HepG2 (cell line): Measurements from ENCODE around the gene RCOR1. TPM values are rescaled to one million over a fixed set of nuclear protein-coding genes. Genes with fewer than 3 reads are reported as not detected.
A peak's percentile ranks its signal among the peaks of the same experiment; 100 is the strongest.

Experiments used
- DMAP1 ChIP-seq: IDR thresholded peaks from 2 replicates; pipeline ENCODE4 v1.6.1; 2016
- DNMT3B ChIP-seq: conservative IDR thresholded peaks from 2 replicates; pipeline ENCODE4 v1.6.1; 2016; ENCODE audit warnings: missing biosample characterization, control low read depth
- DRAP1 ChIP-seq: IDR thresholded peaks from 2 replicates; pipeline ENCODE4 v1.6.1; 2016; ENCODE audit warnings: missing genetic modification reagents, missing compliant biosample characterization
- ELF1 ChIP-seq: sonication (generic); formaldehyde crosslinking; IDR thresholded peaks from 2 replicates; pipeline ENCODE4 v1.4.0; 2020; ENCODE audit warnings: missing genetic modification reagents
- FOSL2 ChIP-seq: sonication (generic); formaldehyde crosslinking; IDR thresholded peaks from 2 replicates; pipeline ENCODE4 v1.4.0; 2020; ENCODE audit warnings: missing genetic modification reagents
- FOXO1 ChIP-seq: sonication (generic); formaldehyde crosslinking; IDR thresholded peaks from 2 replicates; pipeline ENCODE4 v1.4.0; 2020; ENCODE audit warnings: missing genetic modification reagents
- GABPA ChIP-seq, 2 experiments: IDR thresholded peaks; 2 replicates each; pipeline ENCODE4 v1.6.1; 2011 to 2016; ENCODE audit warnings: low read depth in 2 of 2, low read length in 1 of 2, missing biosample characterization in 1 of 2, missing genetic modification characterization in 1 of 2
- HBP1 ChIP-seq: IDR thresholded peaks from 2 replicates; pipeline ENCODE4 v1.6.1; 2016; ENCODE audit warnings: low read depth, control low read depth
- HDAC2 ChIP-seq: sonication (generic); formaldehyde crosslinking; IDR thresholded peaks from 2 replicates; pipeline ENCODE4 v1.4.0; 2020; ENCODE audit warnings: missing genetic modification reagents
- MYPOP ChIP-seq: sonication (generic); formaldehyde crosslinking; IDR thresholded peaks from 2 replicates; pipeline ENCODE4 v1.8.1; 2023; ENCODE audit warnings: mild to moderate bottlenecking, moderate library complexity, missing genetic modification reagents
- PHF8 ChIP-seq: sonication (generic); formaldehyde crosslinking; IDR thresholded peaks from 2 replicates; pipeline ENCODE4 v1.5.0; 2020; ENCODE audit warnings: missing genetic modification reagents
- POLR2A ChIP-seq, 2 experiments: IDR thresholded peaks; 2 replicates each; pipeline ENCODE4 v1.6.1; 2011; ENCODE audit warnings: low read depth in 2 of 2, low read length in 2 of 2, mild to moderate bottlenecking in 1 of 2, moderate library complexity in 1 of 2; ENCODE audit not compliant: insufficient read depth in 1 of 2
- POLR2AphosphoS5 ChIP-seq: IDR thresholded peaks from 2 replicates; pipeline ENCODE4 v1.6.1; 2012; ENCODE audit warnings: low read depth, low read length
- POLR2G ChIP-seq: fragments of 200-400 bp; formaldehyde crosslinking; IDR thresholded peaks from 2 replicates; pipeline ENCODE4 v1.6.1; 2018; ENCODE audit warnings: mild to moderate bottlenecking, low read depth, low read length, moderate library complexity
- SALL1 ChIP-seq: sonication (generic); formaldehyde crosslinking; IDR thresholded peaks from 2 replicates; pipeline ENCODE4 v1.8.0; 2022; ENCODE audit warnings: mild to moderate bottlenecking, missing genetic modification reagents
- SIN3A ChIP-seq: IDR thresholded peaks from 2 replicates; pipeline ENCODE4 v1.6.1; 2011; ENCODE audit warnings: low read depth, mild to moderate bottlenecking, control low read depth, low read length, borderline replicate concordance
- SRSF9 ChIP-seq: fragments of 200-400 bp; formaldehyde crosslinking; IDR thresholded peaks from 2 replicates; pipeline ENCODE4 v1.6.1; 2018; ENCODE audit warnings: borderline replicate concordance, mild to moderate bottlenecking, low read depth, low read length; ENCODE audit not compliant: insufficient read depth, poor library complexity, severe bottlenecking
- TFAP4 ChIP-seq: sonication (generic); IDR thresholded peaks from 2 replicates; pipeline ENCODE4 v1.6.1; 2016; ENCODE audit warnings: low read depth, borderline replicate concordance
- ZEB1 ChIP-seq: IDR thresholded peaks from 2 replicates; pipeline ENCODE4 v1.6.1; 2012; ENCODE audit warnings: mild to moderate bottlenecking, low read depth, inconsistent platforms; ENCODE audit not compliant: insufficient replicate concordance
- ZFP91 ChIP-seq: sonication (generic); formaldehyde crosslinking; IDR thresholded peaks from 2 replicates; pipeline ENCODE4 v1.9.0; 2022; ENCODE audit warnings: missing genetic modification reagents, mild to moderate bottlenecking, borderline replicate concordance
- ZNF263 ChIP-seq: sonication (generic); formaldehyde crosslinking; IDR thresholded peaks from 2 replicates; pipeline ENCODE4 v1.4.0; 2020; ENCODE audit warnings: missing genetic modification reagents
- ZNF350 ChIP-seq: sonication (generic); formaldehyde crosslinking; IDR thresholded peaks from 2 replicates; pipeline ENCODE4 v1.4.0; 2020; ENCODE audit warnings: mild to moderate bottlenecking, low read depth, missing genetic modification reagents, borderline replicate concordance
- ZNF691 ChIP-seq: sonication (generic); formaldehyde crosslinking; IDR thresholded peaks from 2 replicates; pipeline ENCODE4 v1.4.0; 2020; ENCODE audit warnings: missing genetic modification reagents, low read depth, mild to moderate bottlenecking, borderline replicate concordance
- ZNF782 ChIP-seq: sonication (generic); formaldehyde crosslinking; IDR thresholded peaks from 2 replicates; pipeline ENCODE4 v1.4.0; 2020; ENCODE audit warnings: missing genetic modification reagents, mild to moderate bottlenecking, borderline replicate concordance
- polyA plus RNA-seq, 8 experiments: library from polyadenylated mRNA; depleted of rRNA in 3 of 8; stranded (reverse) in 7 of 8; unstranded in 1 of 8; fragments of >200 nt; fragmentation: Illumina TruSeq in 4 of 8; extraction: Trizol in 4 of 8; gene quantifications; 2 replicates each; pipeline versions ENCODE4 v1.2.1 to v1.2.3, GENCODE V29; 2011 to 2016; ENCODE audit warnings: low read depth in 4 of 8, missing spikeins in 1 of 8, mixed read lengths in 1 of 8; ENCODE audit not compliant: insufficient read depth in 1 of 8
- total RNA-seq, 5 experiments: library from RNA; depleted of rRNA; stranded (reverse); fragments of >200 nt; fragmentation: Illumina TruSeq; extraction: Trizol; gene quantifications; 2 replicates each; pipeline ENCODE4 v1.2.3, GENCODE V29; 2016; ENCODE audit warnings: low read depth in 1 of 5

RCOR1 gene
- total and polyA plus RNA-seq, 2 of the 13 experiments (the other 11 are each of a cell fraction or from before 2014, with no cell fraction given) = 10.2 to 11.1 TPM

- TF ChIP-seq ZNF691 (CRISPR knock-in tag) (no peak), MYPOP (CRISPR knock-in tag) (peak; percentile 7; the same call in 1 of the 2 replicates), HBP1 (CRISPR knock-in tag) (peak; percentile 73; the same call in 1 of the 2 replicates), ZFP91 (CRISPR knock-in tag) (peak; percentile 99), SRSF9 (no peak), HDAC2 (CRISPR knock-in tag) (no peak; the same call in 1 of the 2 replicates), DMAP1 (CRISPR knock-in tag) (0 out of 2 replicates have a peak, but pooled peaks have one; percentile 37), FOSL2 (peak; percentile 48; the same call in 1 of the 2 replicates), SALL1 (no peak), ZNF782 (CRISPR knock-in tag) (no peak), DNMT3B (0 out of 2 replicates have a peak, but pooled peaks have one; percentile 42), ZEB1 (peak; percentile 16), ZNF350 (no peak), ELF1 (CRISPR knock-in tag) (0 out of 2 replicates have a peak, but pooled peaks have one; percentile 18), POLR2G (peak; percentile 69), DRAP1 (CRISPR knock-in tag) (peak; percentile 29; the same call in 1 of the 2 replicates), TFAP4 (peak; percentile 39; the same call in 1 of the 2 replicates), PHF8 (CRISPR knock-in tag) (0 out of 2 replicates have a peak, but pooled peaks have one; percentile 33), GABPA (IDR thresholded peaks at IDR 0.05; ENCODE audit: low read depth, low read length) (no peak), GABPA (CRISPR knock-in tag; IDR thresholded peaks at IDR 0.05; ENCODE audit: low read depth) (peak; percentile 57), POLR2AphosphoS5 (peak; percentile 90), SIN3A (0 out of 2 replicates have a peak, but pooled peaks have one; percentile 42), FOXO1 (peak; percentile 17; the same call in 1 of the 2 replicates), ZNF263 (peak; percentile 85), POLR2A (IDR thresholded peaks at IDR 0.05; ENCODE audit: insufficient read depth in 1 of 2, low read depth in 2 of 2, low read length in 2 of 2) (peak; percentile 37 to 72; a peak in 2 of 4 replicates)
These were observed 24.3 kb upstream of the RCOR1 start (continued) for GRCh38 chr14:102568115-102568614.
